ENCODE results near the gene POMP. TPM values are rescaled to one million over a fixed set of nuclear protein-coding genes. Genes with fewer than 3 reads are reported as not detected.
"Not testable (repeated sequence)": the region's sequence is repeated elsewhere in the genome, so short reads cannot be mapped to it uniquely, and the experiment has no call there.

POMP gene
- polyA plus RNA-seq, 4 donors, result 73.8 to 107 (median 91.1) TPM

DNA sequence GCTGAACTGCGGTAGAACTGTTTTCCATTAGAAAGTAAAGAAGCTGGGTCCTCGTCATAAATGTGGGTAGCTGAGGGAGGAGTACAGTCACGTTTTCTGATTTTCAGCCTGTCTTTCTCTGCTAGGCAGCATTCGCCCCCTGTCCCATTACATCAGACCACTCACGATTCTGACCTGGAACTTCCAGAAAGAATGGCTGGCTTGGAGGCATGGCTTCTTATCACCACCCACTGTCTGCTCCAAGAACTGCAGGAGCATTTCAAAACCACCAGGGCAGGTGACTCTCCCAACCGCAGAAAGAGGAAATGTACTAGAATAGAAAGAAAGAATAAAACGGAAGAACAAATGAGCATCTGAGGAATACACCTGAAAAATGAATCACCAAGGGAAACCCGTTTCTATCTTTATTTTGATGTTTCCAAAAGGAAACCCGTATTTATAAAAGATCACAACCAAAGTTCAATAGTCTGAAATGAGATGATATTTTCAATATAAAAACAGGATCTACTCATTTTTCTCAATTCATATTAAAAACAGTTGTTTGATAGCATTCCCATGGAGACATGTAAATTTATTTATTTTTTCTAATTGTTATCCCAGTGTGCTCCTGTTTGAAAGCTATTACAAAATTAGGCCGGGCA, 22.1 kb upstream of the POMP start:
- DNase-seq (ENCODE audit: low read depth in 4 of 4, low spot score in 3 of 4), result no peak

DNA sequence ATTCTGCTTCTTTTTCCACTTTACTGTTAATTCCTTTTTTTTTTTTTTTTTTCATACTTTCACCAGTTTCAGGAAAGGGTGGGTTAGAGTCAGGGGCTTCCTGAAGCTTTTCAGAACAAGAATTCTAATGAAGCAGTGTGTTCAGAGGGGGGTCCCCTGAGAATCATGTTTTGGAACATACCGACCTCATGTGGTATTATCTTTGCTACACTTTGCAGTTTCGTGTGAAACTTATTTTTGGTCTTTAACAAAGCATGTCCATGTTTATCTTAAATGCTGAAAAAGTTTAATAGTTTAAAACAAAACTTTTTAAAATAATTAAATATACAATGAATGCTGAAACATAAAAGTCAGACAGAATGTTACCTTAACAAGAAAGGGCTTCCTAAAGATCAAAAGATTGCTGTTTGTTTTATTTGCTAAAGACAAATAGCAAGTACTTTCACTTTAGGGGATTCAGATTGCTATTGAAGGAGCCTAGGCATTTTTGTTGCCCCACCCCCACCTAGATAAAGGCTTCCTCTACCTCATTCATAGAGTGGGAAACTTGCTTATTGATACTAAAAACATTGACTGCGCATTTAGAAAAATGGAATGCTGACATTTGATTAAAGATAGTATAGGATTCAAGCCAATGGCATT, 21.1 kb upstream of the POMP start:
- DNase-seq (ENCODE audit: low read depth in 4 of 4, low spot score in 3 of 4), result no peak

DNA sequence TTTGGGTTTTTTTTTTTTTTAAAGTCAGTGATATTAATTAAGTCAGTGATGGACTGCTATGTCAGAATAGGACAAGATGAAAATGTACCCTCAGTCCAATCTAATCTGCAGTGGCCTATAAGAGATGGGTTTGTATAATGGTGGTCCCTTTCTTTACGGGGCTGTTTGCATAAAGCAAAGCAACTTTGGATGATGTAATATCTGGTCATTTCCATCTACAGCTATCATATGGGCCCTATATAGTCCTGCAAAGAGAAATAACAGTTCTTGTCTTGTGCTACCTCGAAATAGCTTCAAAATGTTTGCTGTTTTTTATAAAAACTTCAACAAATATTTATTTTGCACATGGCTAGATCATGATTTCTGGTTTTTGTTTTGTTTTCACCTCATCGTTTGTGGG, 20.2 kb upstream of the POMP start:
- DNase-seq (ENCODE audit: low read depth in 4 of 4, low spot score in 3 of 4), result no peak

DNA sequence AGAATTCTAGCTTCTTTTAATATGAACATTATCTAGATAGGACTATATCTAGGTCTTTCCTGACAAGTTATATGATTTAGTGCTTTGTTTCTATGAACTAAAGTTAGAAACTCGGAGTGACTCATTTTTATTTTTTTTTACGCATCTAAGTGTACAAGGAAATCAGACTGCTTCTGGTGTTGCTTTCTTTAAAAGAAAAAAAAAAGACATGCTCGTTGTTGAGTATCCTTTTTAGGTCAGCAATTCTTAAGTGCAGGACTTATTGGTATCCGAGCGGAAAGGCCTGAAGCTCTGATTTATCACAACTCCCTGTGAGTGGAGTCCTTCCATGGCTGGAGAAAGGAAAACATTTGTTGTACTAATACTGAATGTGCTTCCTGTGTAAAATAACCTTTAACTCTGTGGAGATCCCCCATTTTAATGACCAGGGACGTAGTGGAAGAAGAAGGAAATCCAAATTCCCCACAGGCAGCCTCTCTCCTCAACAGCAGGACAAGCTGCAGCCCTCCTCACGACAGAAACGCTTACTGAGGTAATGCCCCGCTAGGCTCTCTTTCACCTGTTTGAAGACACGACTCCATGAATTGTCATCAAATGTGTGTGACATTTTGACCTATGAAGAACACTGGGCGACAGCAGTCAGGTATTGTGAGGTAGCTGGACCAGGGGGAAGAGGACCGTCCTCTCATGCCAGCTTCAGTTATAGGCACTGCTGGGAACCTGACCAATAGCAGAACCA, 17.9 kb upstream of the POMP start:
- no peak for DNase-seq (ENCODE audit: low read depth in 4 of 4, low spot score in 3 of 4)

DNA sequence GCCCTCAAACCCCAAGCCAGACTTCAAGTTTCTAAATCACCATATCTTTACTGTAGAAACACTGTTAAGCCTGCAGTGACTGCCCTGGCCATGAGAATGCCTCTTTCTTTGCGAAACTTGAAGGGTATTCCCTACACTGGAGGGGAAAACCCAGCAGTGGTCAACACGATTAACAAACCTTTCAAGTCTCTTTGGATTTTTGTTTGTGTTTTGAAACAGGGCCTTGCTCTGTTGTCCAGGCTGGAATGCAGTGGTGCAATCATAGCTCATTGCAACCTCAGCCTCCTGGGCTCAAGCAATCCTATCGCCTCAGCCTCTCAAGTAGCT, 17.4 kb upstream of the POMP start:
- DNase-seq (ENCODE audit: low read depth in 4 of 4, low spot score in 3 of 4), result no peak

GRCh38 chr13:28650284-28650683, 8.6 kb upstream of the POMP start:
- DNase-seq (ENCODE audit: low read depth in 4 of 4, low spot score in 3 of 4), result no peak

GRCh38 chr13:28651810-28652401, 7.0 kb upstream of the POMP start:
- no peak for DNase-seq (ENCODE audit: low read depth in 4 of 4, low spot score in 3 of 4)

GRCh38 chr13:28653111-28653510, 5.8 kb upstream of the POMP start:
- DNase-seq (ENCODE audit: low read depth in 4 of 4, low spot score in 3 of 4), result no peak

DNA sequence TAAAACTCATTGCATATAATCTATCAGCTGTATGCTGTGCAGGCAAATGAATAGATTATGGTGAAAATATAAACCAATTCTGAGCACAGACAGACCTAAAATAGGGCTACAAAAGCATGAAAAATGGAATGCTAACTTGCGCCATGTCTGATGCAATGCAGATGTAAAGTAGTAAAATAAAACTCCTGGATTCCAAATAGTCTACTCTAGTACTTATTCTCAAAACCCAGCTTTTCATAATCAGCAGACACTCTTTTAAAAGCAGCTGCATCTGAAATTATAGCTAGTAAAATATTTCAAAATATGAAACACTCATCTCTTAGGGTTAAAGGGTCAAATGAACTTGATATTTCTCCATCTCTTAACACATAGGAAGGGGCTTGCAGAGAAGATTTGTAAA, 4.7 kb upstream of the POMP start:
- DNase-seq (ENCODE audit: low read depth in 4 of 4, low spot score in 3 of 4), result no peak

DNA sequence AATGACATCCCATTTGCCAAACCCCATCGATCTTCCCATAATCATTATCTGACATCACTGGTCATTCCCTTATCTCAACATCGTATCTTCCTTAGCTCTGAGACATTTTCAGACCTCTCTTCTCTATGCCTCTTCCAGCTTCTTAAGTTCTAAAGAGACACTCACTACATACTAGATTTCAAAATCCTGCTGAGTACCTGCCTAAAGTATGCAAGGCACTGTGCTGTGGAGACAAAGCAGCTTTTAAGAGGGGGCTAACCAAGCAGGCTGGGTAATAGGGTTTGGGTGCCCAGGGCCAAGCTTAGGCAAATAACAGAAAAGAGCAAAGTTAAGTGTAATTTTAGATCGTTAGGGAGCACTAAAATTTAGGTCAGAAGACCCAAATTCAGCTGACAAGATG, 3.4 kb upstream of the POMP start:
- no peak for DNase-seq (ENCODE audit: low read depth in 4 of 4, low spot score in 3 of 4)

DNA sequence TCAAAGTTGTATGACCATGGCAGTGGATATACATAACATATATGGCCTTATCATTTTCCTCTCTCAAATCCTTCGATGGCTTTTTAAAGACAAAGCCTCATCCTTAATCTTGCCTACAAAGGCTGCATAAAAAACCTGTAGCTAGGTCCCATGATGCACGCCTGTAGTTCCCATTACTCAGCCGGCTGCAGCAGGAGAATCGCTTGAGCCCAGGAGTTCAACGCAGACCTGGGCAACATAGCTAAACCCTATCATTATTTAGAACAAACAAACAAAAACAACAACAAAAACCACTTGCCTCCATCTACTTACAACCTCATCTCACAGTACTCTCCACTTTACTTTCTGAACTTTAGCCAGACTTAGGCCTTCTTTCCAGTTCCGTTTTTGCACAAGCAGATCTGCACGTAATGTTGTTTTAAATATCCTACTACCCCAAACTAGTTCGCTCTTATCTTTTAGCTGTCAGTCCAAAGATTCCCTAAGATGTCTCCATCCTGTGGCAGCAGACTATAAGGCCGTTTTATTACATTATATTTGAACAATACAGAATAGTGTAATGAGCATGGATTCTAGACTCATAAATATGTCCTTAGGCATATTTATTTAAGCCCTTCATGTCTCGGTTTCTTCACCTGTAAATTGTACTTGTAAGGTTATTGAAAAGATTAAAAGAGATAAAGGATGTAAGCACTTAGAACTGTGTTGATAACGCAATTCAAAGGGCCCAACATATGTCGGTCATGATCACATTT, 969 bp upstream of the POMP start:
- no peak for DNase-seq (ENCODE audit: low read depth in 4 of 4, low spot score in 3 of 4)

DNA sequence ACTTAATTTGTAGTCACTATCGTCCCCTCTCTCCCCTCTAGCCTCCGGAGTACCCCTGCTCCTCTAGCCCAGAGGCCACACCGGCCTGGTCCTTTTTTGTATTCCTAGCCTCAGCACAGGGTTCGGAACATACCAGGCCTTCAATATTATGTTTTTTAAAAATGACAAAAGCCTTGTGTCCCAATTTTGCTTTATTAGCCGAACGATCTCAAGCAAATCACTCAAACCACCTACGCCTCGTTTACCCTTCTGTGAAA, 463 bp upstream of the POMP start:
- DNase-seq (ENCODE audit: low read depth in 4 of 4, low spot score in 3 of 4), result no peak

GRCh38 chr13:28659621-28659970, 666 bp downstream of the POMP start:
- no peak for DNase-seq (ENCODE audit: low read depth in 4 of 4, low spot score in 3 of 4)

DNA sequence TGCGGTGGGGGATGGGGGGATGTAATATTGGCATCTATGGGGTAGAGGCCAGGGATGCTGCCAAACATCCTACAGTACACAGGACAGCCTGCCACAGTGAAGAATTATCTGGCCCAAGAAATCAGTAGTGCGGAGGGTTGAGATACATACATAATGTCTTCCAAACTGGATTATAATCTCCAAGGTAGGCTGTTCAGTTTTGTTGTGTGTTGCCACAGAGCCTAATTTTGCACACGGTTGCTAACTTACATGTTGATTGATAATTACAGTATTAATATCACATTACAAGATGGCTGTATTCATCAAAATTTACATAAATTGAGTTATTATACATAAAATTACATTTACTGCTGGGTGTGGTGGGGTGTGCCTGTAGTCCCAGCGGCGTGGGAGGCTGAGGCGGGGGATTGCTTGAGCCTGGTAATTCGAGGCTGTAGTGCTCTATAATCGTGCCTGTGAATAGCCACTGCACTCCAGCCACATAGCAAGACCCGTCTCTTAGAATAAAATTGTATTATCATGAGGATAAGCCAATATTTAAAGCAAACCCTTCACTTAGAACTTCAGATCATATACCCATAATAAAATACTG, 8.1 kb downstream of the POMP start:
- no peak for DNase-seq (ENCODE audit: low read depth in 4 of 4, low spot score in 3 of 4)

DNA sequence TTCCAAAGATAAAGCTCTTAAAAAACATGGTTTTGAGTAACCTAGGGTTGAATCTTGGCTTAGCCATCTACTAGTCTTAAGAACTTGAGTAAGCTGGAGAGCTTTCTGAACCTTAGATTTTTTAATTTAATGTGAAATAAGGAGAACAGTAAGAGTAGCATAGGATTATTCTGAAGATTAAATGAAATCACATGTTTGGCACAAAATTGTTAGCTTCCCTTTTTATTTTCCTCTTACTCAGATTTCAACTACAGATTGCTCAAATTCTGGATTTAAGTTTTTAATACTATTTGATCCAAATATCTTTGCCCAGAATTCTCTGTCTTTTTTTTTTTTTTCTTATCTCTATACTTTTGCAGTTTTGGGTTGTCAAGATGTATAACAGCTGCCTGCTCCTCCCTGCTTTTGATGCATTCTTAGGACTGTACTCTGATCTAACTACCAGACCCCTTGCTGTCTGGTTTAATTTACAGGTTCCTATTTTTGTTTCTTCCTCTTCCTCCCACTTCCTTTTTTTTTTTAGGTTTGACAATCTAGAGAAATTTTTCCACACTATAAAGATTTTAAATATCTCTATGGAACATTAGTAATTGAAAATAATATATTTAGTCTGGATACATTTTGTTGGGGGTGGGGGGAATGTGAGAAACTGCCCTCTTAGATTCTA, 12.3 kb downstream of the POMP start:
- DNase-seq (ENCODE audit: low read depth in 4 of 4, low spot score in 3 of 4), result no peak

GRCh38 chr13:28678809-28679208, 19.9 kb downstream of the POMP start:
- no peak for DNase-seq (ENCODE audit: low read depth in 4 of 4, low spot score in 3 of 4)

DNA sequence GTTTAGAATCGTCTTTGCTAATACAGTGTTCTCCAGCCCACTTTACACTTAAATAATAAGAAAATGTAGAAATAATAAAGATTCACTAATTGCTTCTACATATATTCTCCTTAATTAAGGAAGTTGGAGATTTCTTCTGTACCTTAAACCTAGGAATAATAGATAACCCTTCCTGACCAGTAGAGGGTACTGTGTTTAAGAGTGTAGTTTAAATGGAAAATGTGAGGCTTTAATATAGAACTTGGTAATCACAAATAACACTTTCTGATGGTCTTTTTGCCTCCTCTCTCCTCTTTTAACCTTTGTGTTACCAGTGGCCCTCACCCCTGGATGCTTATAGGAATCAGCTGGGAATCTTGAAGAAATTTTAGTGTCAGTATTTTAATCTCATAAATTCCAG, 20.7 kb downstream of the POMP start:
- no peak for DNase-seq (ENCODE audit: low read depth in 4 of 4, low spot score in 3 of 4)

DNA sequence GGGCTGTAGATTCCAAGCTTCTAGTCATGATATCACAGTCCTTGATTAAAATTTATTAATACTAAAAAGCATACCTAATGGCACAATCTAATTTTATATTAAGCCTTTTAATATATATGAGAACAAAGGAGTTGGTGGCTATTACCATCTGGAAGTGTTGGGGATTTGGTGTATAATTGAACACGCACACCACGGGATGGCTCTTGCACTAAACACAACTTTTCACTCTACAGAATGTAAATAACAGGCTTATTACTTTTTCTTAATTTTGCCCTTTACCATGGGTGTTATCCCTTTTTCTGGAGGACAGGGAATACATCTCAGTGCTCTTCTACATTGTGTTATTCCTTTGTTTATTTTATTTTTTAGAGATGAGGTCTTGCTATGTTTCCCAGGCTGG, 21.6 kb downstream of the POMP start:
- no peak for DNase-seq (ENCODE audit: low read depth in 4 of 4, low spot score in 3 of 4)

DNA sequence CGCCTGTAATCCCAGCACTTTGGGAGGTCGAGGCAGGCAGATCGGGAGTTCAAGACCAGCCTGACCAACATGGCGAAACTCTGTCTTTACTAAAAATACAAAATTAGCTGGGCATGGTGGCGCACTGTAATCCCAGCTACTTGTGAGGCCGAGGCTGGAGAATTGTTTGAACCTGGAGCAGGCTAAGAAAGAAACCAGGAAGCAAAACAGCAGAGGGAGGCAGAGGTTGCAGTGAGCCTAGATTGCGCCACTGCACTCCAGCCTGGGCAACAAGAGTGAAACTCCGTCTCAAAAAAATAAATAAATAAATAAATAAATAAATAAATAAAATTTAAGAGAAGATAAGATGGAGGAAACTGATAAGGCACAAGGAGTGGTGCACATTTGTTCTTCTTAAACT, 24.2 kb downstream of the POMP start:
- not testable (repeated sequence) for DNase-seq (ENCODE audit: low read depth in 4 of 4, low spot score in 3 of 4)

DNA sequence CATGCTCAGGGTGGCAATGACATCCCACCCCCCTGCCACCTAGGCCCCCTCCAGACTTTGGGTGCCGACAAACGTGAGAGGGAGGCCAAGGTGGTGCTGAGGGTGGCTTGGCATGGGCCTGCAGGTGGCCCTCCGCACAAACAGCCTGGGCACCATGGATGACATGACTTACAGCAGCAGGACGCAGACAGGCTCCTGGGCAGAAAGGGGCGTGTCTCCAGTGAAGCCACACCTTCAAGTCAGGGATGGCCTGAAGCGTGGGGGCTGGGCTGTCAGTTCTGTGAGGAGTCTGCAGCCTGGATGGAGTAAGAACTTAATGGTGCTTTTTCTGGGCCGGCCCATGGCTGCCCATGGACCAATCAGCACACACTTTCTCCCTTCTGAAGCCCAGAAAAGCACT, 25.3 kb downstream of the POMP start:
- no peak for DNase-seq (ENCODE audit: low read depth in 4 of 4, low spot score in 3 of 4)

GRCh38 chr13:28685114-28685513, 26.2 kb downstream of the POMP start:
- no peak for DNase-seq (ENCODE audit: low read depth in 4 of 4, low spot score in 3 of 4)
